GM18526 (cell line): ENCODE data around the gene AK2.

ENCODE experiments used
- POLR2A ChIP-seq: IDR thresholded peaks from 3 replicates; pipeline ENCODE4 v1.6.1; 2011; ENCODE audit not compliant: insufficient read length; ENCODE audit errors: extremely low read depth

Gene AK2

DNA sequence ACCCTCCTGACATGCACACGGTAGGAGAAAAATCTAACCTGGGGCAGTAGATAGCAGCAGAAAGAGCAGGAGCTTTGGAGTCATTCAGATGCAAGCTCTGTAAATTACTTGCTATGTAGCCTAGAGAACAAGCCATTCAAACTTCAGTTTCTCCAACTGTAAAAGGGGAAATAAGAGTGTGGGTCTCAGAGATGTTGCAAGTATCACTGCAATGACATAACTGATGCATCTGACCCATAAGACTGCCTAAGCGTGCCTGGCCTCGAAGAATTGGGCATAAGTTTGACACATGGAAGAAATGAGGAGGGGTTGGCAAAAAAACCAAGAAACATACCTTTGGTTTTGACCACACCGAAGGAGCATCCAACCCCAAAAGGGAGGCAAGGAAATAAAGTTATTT lies 5.2 kb downstream of the AK2 start:
- TF ChIP-seq POLR2A = no peak

DNA sequence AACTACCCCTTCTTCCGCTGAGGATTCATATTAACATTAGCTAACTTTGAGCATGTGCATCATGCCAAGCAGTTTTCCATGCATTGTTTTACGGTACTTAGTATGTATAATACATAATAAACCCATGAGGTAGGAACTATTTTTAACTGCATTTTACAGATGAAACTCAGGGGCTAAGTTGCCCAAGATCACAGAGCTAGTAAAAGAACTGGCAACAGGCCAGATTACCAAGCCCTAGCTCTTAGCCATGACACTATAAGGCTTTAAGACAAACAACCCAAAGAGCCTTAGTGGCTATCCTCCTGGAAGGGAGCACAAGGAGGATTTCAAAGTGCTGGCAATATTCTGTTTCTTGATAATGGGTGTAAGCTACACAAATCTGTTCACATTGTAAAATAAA lies 6.1 kb downstream of the AK2 start:
- no peak for TF ChIP-seq POLR2A

DNA sequence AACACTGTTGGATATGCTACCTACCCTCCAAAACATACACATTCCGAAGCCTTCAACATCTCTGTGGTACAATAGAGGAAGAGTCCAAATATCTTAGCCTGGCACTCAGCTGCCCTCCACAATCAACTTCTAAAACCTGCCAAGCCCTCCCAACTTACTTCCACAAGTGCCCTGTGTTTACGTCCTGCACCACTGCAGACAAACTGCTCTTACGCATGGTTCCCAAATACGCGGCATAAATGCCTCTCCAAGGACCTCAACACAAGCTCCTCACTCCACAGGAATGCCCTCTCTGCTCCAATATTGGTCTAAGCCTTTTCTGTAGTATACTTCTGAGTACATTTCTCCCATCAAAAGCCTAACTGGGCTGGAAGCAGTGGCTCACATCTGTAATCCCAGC lies 6.8 kb downstream of the AK2 start:
- TF ChIP-seq POLR2A = no peak

DNA sequence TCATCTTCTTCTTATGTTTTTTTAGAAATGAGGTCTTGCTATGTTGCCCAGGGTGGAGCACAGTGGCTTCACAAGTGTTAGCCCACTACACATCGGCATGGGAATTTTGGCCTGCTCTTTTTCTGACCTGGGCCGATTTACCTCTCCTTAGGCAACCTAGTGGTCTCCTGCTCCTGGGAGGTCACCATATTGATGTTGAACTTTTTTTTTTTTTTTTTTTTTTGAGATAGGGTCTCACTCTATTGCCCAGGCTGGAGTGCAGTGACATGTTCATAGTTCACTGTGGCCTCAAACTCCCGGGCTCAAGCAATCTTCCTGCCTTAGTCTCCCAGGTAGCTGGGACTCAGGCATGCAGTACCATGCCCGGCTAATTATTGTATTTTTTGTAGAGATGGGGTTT lies 7.5 kb downstream of the AK2 start:
- TF ChIP-seq POLR2A = no peak

DNA sequence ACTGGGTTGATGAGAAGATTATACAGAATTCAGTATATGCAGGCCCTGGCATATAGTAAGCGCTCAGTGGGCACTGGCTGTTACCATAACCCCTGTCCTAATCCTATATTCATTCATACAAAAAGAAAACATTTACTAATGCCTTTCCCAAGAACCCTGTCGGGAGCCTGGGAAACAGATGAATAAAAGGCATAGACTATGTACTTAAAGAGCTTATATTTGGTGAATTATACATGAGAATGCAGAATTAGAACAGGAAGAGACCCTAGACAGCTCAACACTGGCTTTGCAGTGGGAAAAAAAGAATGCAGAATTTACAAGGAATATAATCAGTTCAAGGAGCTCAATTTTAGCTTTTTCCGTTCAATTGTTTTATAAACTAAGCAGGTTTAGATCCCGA lies 10.9 kb downstream of the AK2 start:
- TF ChIP-seq POLR2A = no peak

DNA sequence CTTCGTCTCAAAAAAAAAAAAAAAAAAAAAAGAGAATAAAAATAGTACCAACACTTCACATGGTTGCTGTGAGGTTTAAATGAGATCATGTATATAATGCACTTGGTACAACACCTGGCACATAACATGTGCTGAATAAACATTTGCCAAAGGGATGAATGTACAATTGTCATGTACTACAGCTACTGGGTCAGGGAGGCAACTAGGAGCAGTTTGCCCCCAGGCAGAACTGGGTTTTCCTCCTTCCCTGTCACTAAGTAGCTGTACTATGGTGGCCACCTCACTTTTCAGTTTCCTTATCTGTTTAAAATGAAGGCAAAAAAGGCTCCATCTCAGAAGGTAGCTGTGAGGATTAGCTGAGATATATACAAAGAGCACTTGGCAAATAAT lies 11.5 kb downstream of the AK2 start:
- no peak for TF ChIP-seq POLR2A

DNA sequence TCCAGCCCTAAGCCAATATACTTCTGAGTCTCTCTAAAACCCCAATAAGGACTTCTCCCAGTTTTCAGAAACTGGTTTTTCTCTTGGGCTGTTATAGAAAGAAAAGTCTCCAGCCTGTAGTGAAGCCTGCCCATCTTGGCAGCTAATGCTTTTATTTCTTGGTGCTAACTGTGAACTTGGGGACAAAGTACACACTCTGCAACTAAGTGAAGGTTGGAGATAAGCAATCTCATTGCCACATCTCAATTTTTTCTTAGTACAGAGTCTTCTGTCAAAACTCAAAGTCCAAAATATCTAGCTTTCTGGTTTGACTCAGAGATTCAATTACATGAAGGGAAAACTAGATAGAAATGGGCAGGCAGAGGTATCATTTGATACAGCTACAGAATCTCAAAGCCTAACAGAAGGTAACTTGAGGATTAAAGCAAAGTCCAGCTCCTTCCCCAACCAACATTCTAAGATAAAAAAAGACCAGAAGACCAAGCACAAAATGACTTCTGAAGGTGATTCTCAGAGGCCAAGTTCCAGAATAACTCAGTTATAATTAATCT lies 14.0 kb downstream of the AK2 start:
- no peak for TF ChIP-seq POLR2A

DNA sequence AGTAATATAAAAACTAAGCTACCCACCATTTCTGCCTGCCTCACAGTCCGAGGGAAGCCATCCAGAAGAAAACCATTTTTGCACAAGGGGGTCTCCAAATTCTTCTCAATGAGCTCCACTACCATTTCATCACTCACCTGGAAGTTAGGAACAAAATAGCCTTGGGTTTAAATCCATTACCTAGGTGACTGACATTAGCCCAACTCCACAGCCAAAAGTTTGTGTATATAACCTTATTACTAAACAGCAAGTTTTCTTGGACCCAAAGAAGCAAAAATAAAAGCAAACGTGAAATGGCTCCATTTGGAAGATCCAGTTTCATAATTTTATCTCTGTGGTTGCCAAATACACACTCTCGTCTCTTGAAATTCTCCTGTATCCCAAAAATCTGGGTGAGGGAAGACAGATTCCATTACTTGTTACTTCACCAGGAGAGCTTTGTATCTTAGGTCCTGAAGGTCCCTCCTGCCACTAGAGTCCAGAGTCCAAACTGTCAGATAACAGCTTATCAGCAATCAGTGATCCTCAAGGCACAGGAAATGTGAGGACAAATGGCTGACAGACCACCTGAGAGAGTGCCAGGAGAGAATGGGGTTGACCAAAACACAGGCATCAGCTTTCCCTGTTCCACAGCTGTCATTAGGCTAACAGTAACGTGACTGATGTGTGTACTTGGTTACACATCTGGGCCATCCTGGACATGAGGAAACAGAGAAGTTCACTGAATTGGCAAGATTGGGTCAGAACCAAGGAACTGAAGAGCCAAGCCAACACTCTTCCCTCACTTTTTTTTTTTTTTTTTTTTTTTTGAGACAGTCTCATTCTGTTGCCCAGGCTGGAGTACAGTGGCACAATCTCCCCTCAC lies 14.9 kb downstream of the AK2 start:
- no peak for TF ChIP-seq POLR2A

DNA sequence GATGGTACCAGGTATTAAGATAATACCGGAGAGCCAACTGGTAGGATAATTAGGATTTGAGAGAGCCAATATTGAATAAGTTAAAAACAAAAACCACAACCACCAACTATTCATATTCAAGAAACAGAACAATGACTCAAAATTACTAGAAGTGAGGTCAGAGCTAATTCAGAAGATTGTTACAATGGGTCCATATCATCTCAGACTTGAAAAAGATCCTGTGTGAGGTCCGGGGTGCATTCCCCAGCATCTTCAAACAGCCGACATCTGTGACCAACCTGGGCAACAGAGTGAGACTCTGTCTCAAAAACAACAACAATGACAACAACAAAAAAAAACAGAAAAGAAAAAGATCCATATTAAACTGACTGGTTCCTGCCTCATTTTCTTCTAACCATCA lies 18.6 kb downstream of the AK2 start:
- TF ChIP-seq POLR2A = no peak

DNA sequence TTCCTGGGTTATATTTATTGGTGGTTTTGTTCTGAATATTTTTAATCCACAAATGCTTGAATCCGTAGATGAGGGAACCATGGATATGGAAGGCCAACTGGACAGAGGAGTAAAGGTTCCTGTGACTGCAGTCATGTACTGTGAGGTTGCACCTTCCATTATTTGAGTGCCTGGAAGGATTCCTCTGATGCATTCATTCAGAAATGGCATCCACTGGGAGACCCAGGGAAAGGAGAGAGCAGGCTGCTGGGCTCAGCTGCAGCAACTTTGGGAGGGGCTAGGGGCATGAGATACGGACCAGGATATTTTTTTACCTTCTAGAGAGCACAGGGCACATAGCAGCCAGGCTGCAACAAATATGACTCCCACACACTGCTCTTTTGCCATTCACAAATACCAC lies 19.5 kb downstream of the AK2 start:
- TF ChIP-seq POLR2A = no peak

DNA sequence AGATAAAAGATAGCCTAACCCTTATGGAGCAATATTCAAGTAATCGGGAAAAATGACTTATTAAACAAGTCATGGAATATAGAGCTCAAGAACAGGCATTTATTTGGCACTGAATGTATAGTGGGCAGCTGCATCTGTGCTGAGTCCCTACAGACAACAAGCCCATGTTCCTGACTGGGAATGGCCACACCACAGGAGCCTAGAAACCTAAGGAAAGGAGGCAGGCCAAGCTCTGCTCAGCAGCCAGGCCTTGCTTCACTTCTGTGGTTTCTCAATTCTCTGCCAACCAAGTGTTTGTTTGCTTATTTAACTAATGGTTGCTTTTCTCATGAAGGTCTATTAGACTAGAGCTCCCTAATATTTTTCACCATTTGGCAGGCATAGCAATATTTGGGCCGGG lies 21.5 kb downstream of the AK2 start:
- TF ChIP-seq POLR2A = no peak

DNA sequence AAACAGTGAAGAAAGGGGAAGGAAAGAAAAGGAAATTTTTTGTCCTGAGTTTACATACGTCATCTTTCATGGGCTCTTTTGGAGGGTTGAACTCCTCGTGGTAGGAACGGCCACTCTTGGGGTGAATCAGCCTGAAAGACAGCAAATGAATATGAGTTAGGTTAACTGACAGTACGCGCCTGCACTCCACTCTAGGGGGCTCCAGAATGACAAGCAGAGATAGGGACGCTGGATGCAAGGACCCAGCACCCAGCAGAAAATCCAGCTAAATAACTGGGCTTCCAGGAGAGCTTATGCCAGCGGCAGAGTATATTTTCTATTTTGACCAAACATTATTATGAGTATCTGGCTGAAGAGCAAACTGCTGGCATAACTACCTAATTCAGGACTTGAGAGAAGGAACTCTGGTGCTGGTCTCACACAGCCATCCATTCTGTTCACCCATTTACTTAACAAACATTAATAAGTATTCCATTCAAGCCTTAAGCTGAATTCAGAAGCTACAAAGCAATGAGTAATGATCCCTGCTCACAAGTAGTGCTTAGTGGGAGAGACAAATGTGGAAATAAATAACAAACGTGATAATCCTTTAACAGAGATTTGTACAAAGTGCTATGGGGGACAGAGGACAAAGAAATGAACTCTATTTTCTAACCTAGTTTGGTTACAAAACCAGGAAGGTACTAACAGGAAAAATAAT lies 22.1 kb downstream of the AK2 start:
- TF ChIP-seq POLR2A = no peak

DNA sequence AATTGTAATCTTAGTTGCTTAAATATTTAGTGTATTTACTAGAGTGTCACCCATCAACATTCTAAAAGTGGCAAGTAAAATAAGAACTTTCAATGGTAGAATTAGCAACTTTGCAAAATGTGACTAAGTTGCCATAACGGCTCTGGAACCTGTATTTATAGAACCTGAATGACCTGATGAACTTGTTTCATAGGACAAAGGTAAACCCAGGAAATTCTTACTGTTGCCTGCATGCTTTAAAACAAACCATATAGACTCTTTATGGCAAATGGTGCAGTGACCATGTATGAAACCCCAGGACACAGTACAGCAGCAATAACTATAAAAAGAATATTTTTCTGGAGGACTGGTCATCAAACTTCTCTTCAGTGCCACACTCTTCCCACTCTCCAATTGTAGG lies 22.9 kb downstream of the AK2 start:
- TF ChIP-seq POLR2A = no peak

DNA sequence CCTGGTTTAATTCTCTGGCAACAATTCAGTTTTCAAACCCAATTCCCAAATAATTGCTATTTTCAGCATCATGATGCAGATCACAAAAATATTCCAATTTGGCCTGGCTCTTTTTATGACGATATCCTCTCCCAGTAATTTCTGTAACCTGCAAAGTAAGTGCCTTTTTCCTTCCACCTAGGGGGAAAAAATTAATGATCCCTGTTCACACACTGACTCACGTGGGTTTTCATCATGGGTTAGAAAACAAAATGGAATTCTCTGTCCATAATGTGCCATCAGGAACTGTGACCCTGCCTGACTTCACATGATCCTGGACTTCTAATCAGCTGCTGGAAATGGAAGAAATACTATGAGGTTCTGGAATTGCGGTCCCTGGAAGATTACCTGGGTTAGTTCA lies 24.5 kb downstream of the AK2 start:
- TF ChIP-seq POLR2A = no peak

DNA sequence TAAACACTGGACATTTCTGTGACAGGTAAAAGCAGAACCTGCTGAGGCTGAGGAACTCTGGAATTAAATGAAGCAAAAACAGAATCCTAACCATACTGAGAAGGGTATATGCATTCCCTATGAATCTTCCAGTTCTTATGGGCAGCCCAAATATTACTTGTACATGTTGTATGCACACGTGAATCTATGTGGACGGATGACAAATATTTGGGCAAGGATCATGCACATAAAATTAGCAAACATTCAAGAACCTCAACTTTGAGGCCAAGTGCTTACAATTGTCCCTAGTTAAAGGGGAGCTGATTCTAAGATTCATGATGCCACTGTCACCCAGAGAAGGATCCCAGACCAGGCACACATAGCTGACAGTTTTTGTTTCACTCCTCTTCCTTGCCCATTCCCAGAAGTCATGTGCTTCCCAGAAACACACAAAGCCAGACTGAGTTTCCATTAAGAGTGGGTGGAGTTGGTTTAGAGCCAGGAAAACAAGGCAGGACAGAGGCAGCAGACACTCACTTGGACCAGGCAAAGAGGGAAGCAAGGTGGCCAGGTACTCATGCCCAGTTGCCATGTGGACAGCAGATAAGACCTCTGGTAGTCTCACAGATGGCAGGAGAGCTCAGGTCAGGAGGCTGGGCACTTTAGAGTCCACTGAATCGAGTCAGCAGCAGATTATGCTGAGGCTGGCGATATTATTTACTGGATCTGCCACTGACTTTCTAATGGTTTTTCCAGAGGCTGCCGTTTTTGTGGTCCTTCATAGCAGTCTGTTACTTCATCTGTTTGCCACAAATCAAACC lies 25.6 kb downstream of the AK2 start:
- TF ChIP-seq POLR2A = no peak

DNA sequence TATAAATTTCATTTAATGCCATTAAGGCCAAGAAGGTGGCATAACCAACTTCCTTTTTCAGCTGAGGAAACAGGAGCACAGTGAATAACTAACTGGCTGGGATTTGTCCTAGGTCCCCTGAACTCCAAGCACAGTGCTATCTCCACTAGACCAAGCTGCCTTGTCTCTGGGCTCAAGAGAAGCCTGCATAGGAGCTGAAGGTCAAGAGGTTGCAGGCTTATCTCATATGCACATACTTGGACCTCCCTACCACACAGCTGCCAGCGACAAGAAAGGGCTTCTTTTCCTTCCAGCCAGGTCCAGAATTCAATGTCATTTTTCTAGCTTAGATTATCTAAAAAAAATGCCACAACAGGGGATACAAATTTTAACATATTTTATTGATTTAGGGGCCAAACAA lies 27.1 kb downstream of the AK2 start:
- no peak for TF ChIP-seq POLR2A
